ENCODE data around the gene PCDH20.

- TF ChIP-seq POLR2A (IDR thresholded peaks at IDR 0.05; ENCODE audit: low read length) (no peak), GATA1 (IDR thresholded peaks at IDR 0.05; ENCODE audit: low read depth, low read length) (no peak)
Measured at GRCh38 chr13:61387694-61388093, 28.0 kb downstream of the PCDH20 start.
